K562 (cell line): ENCODE measurements around the gene TYW1B. TPM values are rescaled to one million over a fixed set of nuclear protein-coding genes. Genes with fewer than 3 reads are reported as not detected.
A peak's percentile ranks its signal among the peaks of the same experiment; 100 is the strongest.

ENCODE experiments used
- CREB1 ChIP-seq, 2 experiments: sonication (generic) in 1 of 2; formaldehyde crosslinking in 1 of 2; IDR thresholded peaks; 2 replicates each; pipeline versions ENCODE4 v1.6.1 to v1.8.0; 2012 to 2022; ENCODE audit warnings: inconsistent platforms in 1 of 2, mild to moderate bottlenecking in 1 of 2, missing genetic modification reagents in 1 of 2, moderate library complexity in 1 of 2
- CUX1 ChIP-seq: fragments of 200-800 bp; sonication (Bioruptor generic); IDR thresholded peaks from 2 replicates; pipeline ENCODE4 v1.6.1; 2016; ENCODE audit warnings: missing genetic modification characterization, missing compliant biosample characterization
- KLF16 ChIP-seq: IDR thresholded peaks from 2 replicates; pipeline ENCODE4 v1.6.1; 2016; ENCODE audit warnings: antibody characterized with exemption
- MEF2A ChIP-seq: IDR thresholded peaks from 2 replicates; pipeline ENCODE4 v1.6.1; 2011; ENCODE audit warnings: low read depth, mild to moderate bottlenecking, low read length, moderate library complexity; ENCODE audit not compliant: control insufficient read depth
- NFIC ChIP-seq: fragments of 450-650 bp; IDR thresholded peaks from 2 replicates; pipeline ENCODE4 v1.6.1; 2017; ENCODE audit warnings: mild to moderate bottlenecking, inconsistent platforms
- NUFIP1 ChIP-seq: fragments of 450-650 bp; IDR thresholded peaks from 2 replicates; pipeline ENCODE4 v1.6.1; 2018; ENCODE audit not compliant: partially characterized antibody
- PTRF ChIP-seq: fragments of 450-650 bp; IDR thresholded peaks from 2 replicates; pipeline ENCODE4 v1.6.1; 2016; ENCODE audit warnings: mild to moderate bottlenecking, missing genetic modification characterization, missing compliant biosample characterization
- ZBTB40 ChIP-seq, 2 experiments: fragments of 450-650 bp in 1 of 2; sonication (generic) in 1 of 2; formaldehyde crosslinking in 1 of 2; IDR thresholded peaks; 2 replicates each; pipeline versions ENCODE4 v1.7.1 to v1.9.0; 2016 to 2022; ENCODE audit warnings: inconsistent platforms in 1 of 2, mild to moderate bottlenecking in 1 of 2, missing genetic modification reagents in 1 of 2
- ZFPM2 ChIP-seq: fragments of 250-450 bp; sonication (Bioruptor Pico); IDR thresholded peaks from 2 replicates; pipeline ENCODE4 v1.5.1; 2022; ENCODE audit warnings: mild to moderate bottlenecking
- ZNF121 ChIP-seq: sonication (generic); formaldehyde crosslinking; conservative IDR thresholded peaks from 2 replicates; pipeline ENCODE4 v1.8.0; 2022; ENCODE audit warnings: missing genetic modification reagents
- ZNF324 ChIP-seq: fragments of 250-450 bp; sonication (Bioruptor Pico); IDR thresholded peaks from 2 replicates; pipeline ENCODE4 v1.4.0; 2020; ENCODE audit warnings: mild to moderate bottlenecking
- ZNF668 ChIP-seq: fragments of 250-450 bp; sonication (Bioruptor Pico); IDR thresholded peaks from 2 replicates; pipeline ENCODE4 v1.8.0; 2022; ENCODE audit warnings: mild to moderate bottlenecking, inconsistent platforms
- polyA plus RNA-seq, 8 experiments: library from polyadenylated mRNA; depleted of rRNA in 4 of 8; stranded (reverse) in 5 of 8; unstranded in 3 of 8; fragments of >200 nt; fragmentation: Nextera tagmentation in 2 of 8; fragmentation: Illumina TruSeq in 1 of 8; extraction: Ambion mirVana in 2 of 8; extraction: Trizol in 1 of 8; gene quantifications; 2 replicates each; pipeline versions ENCODE4 v1.2.1 to v1.2.3, GENCODE V29; 2011 to 2014; ENCODE audit warnings: inconsistent platforms in 1 of 8, missing spikeins in 1 of 8
- total RNA-seq, 7 experiments: library from RNA; depleted of rRNA in 6 of 7; stranded (reverse); fragments of >200 nt in 6 of 7; fragmentation: Illumina TruSeq in 2 of 7; extraction: Trizol in 2 of 7; gene quantifications; 2 replicates each; pipeline versions ENCODE4 v1.2.1 to v1.2.3, GENCODE V29; 2011 to 2021; ENCODE audit warnings: low replicate concordance in 1 of 7

TYW1B gene
- total and polyA plus RNA-seq, 9 of the 15 experiments (the other 6 are each of a cell fraction or from before 2014, with no cell fraction given): 5.8 to 14.7 (median 9.8) TPM

GRCh38 chr7:72805526-72806494, 22.2 kb downstream of the TYW1B start (continued):
- peak; percentile 52; the same call in 1 of the 2 replicates for TF ChIP-seq CUX1 (CRISPR knock-in tag)
- TF ChIP-seq PTRF (tag): peak; percentile 63; the same call in 1 of the 2 replicates
- TF ChIP-seq ZFPM2 (CRISPR knock-in tag): peak; percentile 67; the same call in 1 of the 2 replicates
- peak; percentile 92 for TF ChIP-seq KLF16
- TF ChIP-seq NUFIP1: no peak
- TF ChIP-seq NFIC: peak; percentile 82
- TF ChIP-seq CREB1 (IDR thresholded peaks at IDR 0.05): peak; percentile 63; the same call in 1 of the 2 replicates
- peak; percentile 49; the same call in 1 of the 2 replicates for TF ChIP-seq CREB1 (CRISPR knock-in tag; IDR thresholded peaks at IDR 0.05)
- no peak for TF ChIP-seq ZNF121 (CRISPR knock-in tag)
- no peak for TF ChIP-seq ZNF324 (CRISPR knock-in tag)
- TF ChIP-seq MEF2A: peak; percentile 61
- TF ChIP-seq ZBTB40 (IDR thresholded peaks at IDR 0.05): peak; percentile 62
- no peak for TF ChIP-seq ZBTB40 (CRISPR knock-in tag; IDR thresholded peaks at IDR 0.05)
- TF ChIP-seq ZNF668 (CRISPR knock-in tag): peak; percentile 64; the same call in 1 of the 2 replicates
